Endothelial cell of umbilical vein (primary cell): ENCODE results near the gene LRIG1. TPM values are rescaled to one million over a fixed set of nuclear protein-coding genes. Genes with fewer than 3 reads are reported as not detected.

Source experiments
- BruUV-seq: library from RNA; stranded (reverse); fragments of 400-500 nt; replicated peaks from 2 replicates; lab custom pipeline; 2021; lab: Mats Ljungman, UMichigan
- CTCF ChIA-PET: fragments of 300-600, 350-600 bp; sonication (Branson Sonifier 250); formaldehyde crosslinking; loops from one replicate; lab custom pipeline; 2021; ENCODE audit warnings: antibody characterized with exemption, inconsistent platforms; lab: Charles Lee
- POLR2A ChIA-PET: fragments of 300-600, 350-600 bp; sonication (Branson Sonifier 250); formaldehyde crosslinking; loops from one replicate; lab custom pipeline; 2021; ENCODE audit warnings: antibody characterized with exemption, inconsistent platforms; lab: Charles Lee
- DNase-seq: peaks from one replicate; pipeline ENCODE4 v3.0.0-alpha.2; 2011; ENCODE audit warnings: low read depth, low spot score
- FAIRE-seq: peaks from 2 replicates; lab custom pipeline; 2011; peaks lifted over from hg19 to GRCh38; lab: Jason Lieb, UNC
- H2AFZ ChIP-seq: 2 replicates; pipeline ENCODE4 v1.6.0; 2012; ENCODE audit warnings: low read depth, low read length, control low read depth, inconsistent platforms
- H3K27ac ChIP-seq: 2 replicates; pipeline ENCODE4 v1.5.1; 2011; ENCODE audit warnings: low read depth, mild to moderate bottlenecking, control low read depth, low read length, moderate library complexity; ENCODE audit not compliant: insufficient read depth
- H3K27me3 ChIP-seq, 2 experiments: 2 replicates each; pipeline versions ENCODE4 v1.6.0 to v1.6.1; 2011; ENCODE audit warnings: low read length in 2 of 2, mixed read lengths in 1 of 2; ENCODE audit not compliant: control insufficient read depth in 2 of 2, insufficient read depth in 2 of 2
- H3K36me3 ChIP-seq, 2 experiments: 2 replicates in 1 of 2; 3 replicates in 1 of 2; pipeline ENCODE4 v1.5.1; 2011; ENCODE audit warnings: low read length in 2 of 2, mild to moderate bottlenecking in 1 of 2, moderate library complexity in 1 of 2; ENCODE audit not compliant: control insufficient read depth in 2 of 2, insufficient read depth in 2 of 2; ENCODE audit errors: extremely low read depth in 1 of 2
- H3K4me1 ChIP-seq: 3 replicates; pipeline ENCODE4 v1.5.1; 2011; ENCODE audit warnings: mild to moderate bottlenecking, low read length; ENCODE audit not compliant: control insufficient read depth, insufficient read depth; ENCODE audit errors: extremely low read depth
- H3K4me2 ChIP-seq: 2 replicates; pipeline ENCODE4 v1.6.1; 2011; ENCODE audit warnings: low read length, control low read depth, mixed read lengths; ENCODE audit not compliant: insufficient read depth
- H3K4me3 ChIP-seq, 3 experiments: fragments of 200-600 bp in 1 of 3; sonication (generic), shearing (Covaris generic) in 1 of 3; replicated peaks in 1 of 3; 2 replicates each; pipeline ENCODE4 v1.5.1; 2011 to 2016; ENCODE audit warnings: control low read depth in 3 of 3, low read length in 3 of 3, mild to moderate bottlenecking in 2 of 3, inconsistent platforms in 1 of 3, low read depth in 1 of 3, moderate library complexity in 1 of 3; ENCODE audit not compliant: insufficient read depth in 1 of 3
- H3K79me2 ChIP-seq: 2 replicates; pipeline ENCODE4 v1.6.0; 2012; ENCODE audit warnings: low read length, inconsistent platforms; ENCODE audit not compliant: control insufficient read depth, insufficient read depth
- H3K9ac ChIP-seq: replicated peaks from 2 replicates; pipeline ENCODE3; 2011; ENCODE audit warnings: low read length, control low read depth; ENCODE audit not compliant: insufficient read depth; ENCODE audit errors: extremely low read depth
- H3K9me1 ChIP-seq: replicated peaks from 3 replicates; pipeline ENCODE4 v1.6.0; 2011; ENCODE audit warnings: mild to moderate bottlenecking, low read length; ENCODE audit not compliant: control insufficient read depth, insufficient read depth; ENCODE audit errors: extremely low read depth
- H3K9me3 ChIP-seq: replicated peaks from 2 replicates; pipeline ENCODE4 v1.5.1; 2012; ENCODE audit warnings: low read length, inconsistent platforms; ENCODE audit not compliant: control insufficient read depth, insufficient read depth
- H4K20me1 ChIP-seq: replicated peaks from 2 replicates; pipeline ENCODE3; 2011; ENCODE audit warnings: mild to moderate bottlenecking, low read length; ENCODE audit not compliant: control insufficient read depth, insufficient read depth; ENCODE audit errors: extremely low read depth
- EZH2 ChIP-seq: IDR thresholded peaks from 2 replicates; pipeline ENCODE4 v1.6.1; 2012; ENCODE audit warnings: borderline replicate concordance, low read depth, mild to moderate bottlenecking, moderate library complexity, low read length, inconsistent platforms; ENCODE audit not compliant: severe bottlenecking
- FOS ChIP-seq: IDR thresholded peaks from 2 replicates; pipeline ENCODE4 v1.6.1; 2011; ENCODE audit warnings: mild to moderate bottlenecking, low read length, moderate library complexity, borderline replicate concordance; ENCODE audit not compliant: insufficient read depth
- GATA2 ChIP-seq: IDR thresholded peaks from 2 replicates; pipeline ENCODE4 v1.7.0; 2011; ENCODE audit warnings: low read depth, mild to moderate bottlenecking, moderate library complexity, mixed read lengths, low read length; ENCODE audit not compliant: insufficient read length, insufficient read depth
- JUN ChIP-seq: IDR thresholded peaks from 2 replicates; pipeline ENCODE4 v1.6.1; 2011; ENCODE audit warnings: borderline replicate concordance, low read depth; ENCODE audit not compliant: insufficient read length, insufficient read depth
- MYC ChIP-seq: IDR thresholded peaks from one replicate; pipeline ENCODE4 v1.6.1; 2011; ENCODE audit warnings: mild to moderate bottlenecking, low read depth, low read length
- POLR2A ChIP-seq: IDR thresholded peaks from 2 replicates; pipeline ENCODE4 v1.6.1; 2012; ENCODE audit warnings: low read depth, mild to moderate bottlenecking, control low read depth, low read length
- POLR2AphosphoS5 ChIP-seq: IDR thresholded peaks from 2 replicates; pipeline ENCODE4 v1.6.1; 2012; ENCODE audit warnings: low read depth, mild to moderate bottlenecking, control low read depth, low read length, moderate library complexity; ENCODE audit not compliant: insufficient read depth
- dilution Hi-C: fragments of 300-500 bp; cut with MboI; formaldehyde crosslinking; loops from one replicate; pipeline ENCODE4 v1.15.0; 2019; ENCODE audit warnings: low sequenced_read_pairs; ENCODE audit not compliant: extremely low pct_ligation_motif_present
- intact Hi-C: fragments of 100-400 bp; cut with micrococcal nuclease; formaldehyde crosslinking; loops from one replicate; pipeline ENCODE4 v1.10.0; 2022
- polyA plus RNA-seq, 4 experiments: library from polyadenylated mRNA; depleted of rRNA in 3 of 4; stranded (reverse) in 3 of 4; unstranded in 1 of 4; fragments of >200 nt; gene quantifications; 2 replicates each; pipeline versions ENCODE4 v1.2.1 to v1.2.3, GENCODE V29; 2011 to 2012; ENCODE audit warnings: missing spikeins in 1 of 4
- total RNA-seq: library from RNA; stranded (reverse); gene quantifications from 2 replicates; pipeline ENCODE4 v1.2.3, GENCODE V29; 2021
- TF ChIP-seq, protein P1 (sequence below), 2 donors: IDR thresholded peaks; 1 replicate in 1 of 2; 2 replicates in 1 of 2; pipeline ENCODE4 v1.5.1; 2011; ENCODE audit warnings: low read length in 2 of 2, mild to moderate bottlenecking in 2 of 2, moderate library complexity in 2 of 2, control low read depth in 1 of 2, inconsistent platforms in 1 of 2, low read depth in 1 of 2; ENCODE audit not compliant: insufficient read depth in 1 of 2; ENCODE audit errors: extremely low read depth in 1 of 2
- TF ChIP-seq, protein P2 (sequence below): IDR thresholded peaks from 2 replicates; pipeline ENCODE4 v1.6.1; 2011; ENCODE audit not compliant: insufficient read depth, insufficient read length

The LRIG1 gene
- total and polyA plus RNA-seq, 2 donors (not counting 3 experiments of a cell fraction or from before 2014, with no cell fraction given) = 50.3 to 52.2 TPM

DNA sequence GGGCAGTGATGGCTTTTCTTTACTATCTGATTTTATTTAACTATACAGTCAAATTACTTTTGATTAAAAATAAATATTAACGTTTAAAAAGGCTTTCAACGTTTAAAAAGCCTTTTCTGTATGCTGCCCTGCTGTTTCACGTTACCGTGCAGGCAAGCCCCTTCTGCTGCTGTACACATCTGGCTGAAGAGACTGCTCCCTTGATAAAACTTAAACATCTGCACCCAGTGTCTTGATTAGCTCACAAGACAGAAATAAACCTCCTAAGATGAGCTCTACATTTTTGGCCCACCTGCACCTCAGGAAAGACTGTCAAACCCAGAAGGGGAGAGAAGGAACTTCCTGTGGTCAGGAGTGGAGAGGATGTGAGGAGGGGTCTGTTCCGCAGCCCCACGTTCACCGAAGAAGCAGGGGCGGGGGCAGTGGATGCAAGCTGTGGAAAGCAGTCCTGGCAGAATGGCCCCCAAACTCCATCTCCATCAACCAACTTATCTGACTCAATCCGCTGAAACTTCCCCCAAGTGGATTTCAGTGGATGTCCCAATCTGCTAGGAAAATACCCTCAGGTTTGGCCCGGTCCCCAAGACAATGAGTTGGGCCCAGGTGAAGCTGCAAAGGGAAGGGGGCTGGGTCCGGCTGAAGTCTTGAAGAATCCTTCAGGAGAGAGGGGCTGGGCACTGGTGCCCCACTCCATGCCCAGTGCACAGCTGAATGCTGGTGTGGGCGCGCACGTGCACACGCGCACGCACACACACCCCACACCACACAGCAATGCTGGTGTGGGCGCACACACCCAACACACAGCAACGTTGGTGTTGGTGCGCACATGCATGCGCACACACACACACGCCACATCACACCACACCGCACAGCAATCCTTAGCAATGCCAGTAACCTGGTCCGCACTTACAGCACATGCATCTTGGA, 88.6 kb downstream of the LRIG1 start:
- Histone ChIP-seq H3K4me3 (no peak overlapping the region), H3K9ac (no peak overlapping the region), H3K36me3 (peaks cover 0 to 51% of the 10 kb centered on the region in 2 experiments), H3K9me1 (no peaks in the 10 kb centered on the region), H3K4me1 (no peaks in the 10 kb centered on the region), H3K27me3 (no peaks in the 10 kb centered on the region), H3K4me2 (no peak overlapping the region), H3K79me2 (no peaks in the 10 kb centered on the region), H2AFZ (no peak overlapping the region), H3K27ac (no peak overlapping the region), H3K9me3 (no peaks in the 10 kb centered on the region), H4K20me1 (no peaks in the 10 kb centered on the region)
- no TSS peak for BruUV-seq
- ChIA-PET CTCF (interaction anchor here (1.0 to 2.0 kb wide), 3 partner anchors 13 to 108 kb away, joined by 3 to 5 read pairs (median 3); no protein-coding TSS in a partner anchor), POLR2A (interaction anchor here (0.6 kb wide), 1 partner anchor 28 kb away, joined by 6 read pairs; no protein-coding TSS in a partner anchor)
- dilution Hi-C loops = no loop called here
- no peak for FAIRE-seq
- intact Hi-C loops = no loop called here
- TF ChIP-seq FOS (no peak), JUN (no peak), POLR2AphosphoS5 (no peak), MYC (no peak), EZH2 (no peak), GATA2 (no peak), POLR2A (no peak)
- TF ChIP-seq, protein P1, sequence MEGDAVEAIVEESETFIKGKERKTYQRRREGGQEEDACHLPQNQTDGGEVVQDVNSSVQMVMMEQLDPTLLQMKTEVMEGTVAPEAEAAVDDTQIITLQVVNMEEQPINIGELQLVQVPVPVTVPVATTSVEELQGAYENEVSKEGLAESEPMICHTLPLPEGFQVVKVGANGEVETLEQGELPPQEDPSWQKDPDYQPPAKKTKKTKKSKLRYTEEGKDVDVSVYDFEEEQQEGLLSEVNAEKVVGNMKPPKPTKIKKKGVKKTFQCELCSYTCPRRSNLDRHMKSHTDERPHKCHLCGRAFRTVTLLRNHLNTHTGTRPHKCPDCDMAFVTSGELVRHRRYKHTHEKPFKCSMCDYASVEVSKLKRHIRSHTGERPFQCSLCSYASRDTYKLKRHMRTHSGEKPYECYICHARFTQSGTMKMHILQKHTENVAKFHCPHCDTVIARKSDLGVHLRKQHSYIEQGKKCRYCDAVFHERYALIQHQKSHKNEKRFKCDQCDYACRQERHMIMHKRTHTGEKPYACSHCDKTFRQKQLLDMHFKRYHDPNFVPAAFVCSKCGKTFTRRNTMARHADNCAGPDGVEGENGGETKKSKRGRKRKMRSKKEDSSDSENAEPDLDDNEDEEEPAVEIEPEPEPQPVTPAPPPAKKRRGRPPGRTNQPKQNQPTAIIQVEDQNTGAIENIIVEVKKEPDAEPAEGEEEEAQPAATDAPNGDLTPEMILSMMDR (IDR thresholded peaks at IDR 0.05; ENCODE audit: extremely low read depth in 1 of 2, insufficient read depth in 1 of 2, low read depth in 1 of 2, low read length in 2 of 2) = no peak
- TF ChIP-seq, protein P2, sequence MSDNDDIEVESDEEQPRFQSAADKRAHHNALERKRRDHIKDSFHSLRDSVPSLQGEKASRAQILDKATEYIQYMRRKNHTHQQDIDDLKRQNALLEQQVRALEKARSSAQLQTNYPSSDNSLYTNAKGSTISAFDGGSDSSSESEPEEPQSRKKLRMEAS = no peak
- DNase-seq = no peak
